HL-60 (cell line): ENCODE measurements around the gene MYCBP2.

Source experiments
- POLR2AphosphoS5 ChIP-seq: IDR thresholded peaks from 2 replicates; pipeline ENCODE4 v1.6.1; 2012; ENCODE audit warnings: low read depth
- SPI1 ChIP-seq: IDR thresholded peaks from 2 replicates; pipeline ENCODE4 v1.6.1; 2012; ENCODE audit warnings: low read depth, mild to moderate bottlenecking, borderline replicate concordance
- TF ChIP-seq, protein P1 (sequence below): IDR thresholded peaks from one replicate; pipeline ENCODE4 v1.5.1; 2011; ENCODE audit warnings: low read length, control low read depth, inconsistent platforms; ENCODE audit not compliant: insufficient read depth

DNA sequence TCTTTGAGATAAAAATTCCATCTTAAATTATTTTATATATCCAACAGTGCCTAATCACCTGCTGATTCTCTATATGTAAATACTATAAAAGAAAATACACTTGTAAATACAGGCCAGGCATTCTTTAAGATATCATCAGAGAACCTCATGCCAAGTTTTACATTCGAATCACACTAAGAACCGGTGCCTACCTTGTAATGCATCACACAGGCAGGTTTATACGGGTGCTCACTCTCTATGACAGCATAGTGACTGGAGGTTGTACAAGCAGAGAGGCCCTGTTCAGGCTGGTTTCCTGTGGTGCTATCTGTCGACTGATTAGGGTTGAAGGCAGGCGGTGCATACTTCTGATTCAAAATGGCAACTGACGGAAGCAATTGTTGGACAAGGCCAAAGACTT is 158.7 kb downstream of the MYCBP2 start:
- TF ChIP-seq, protein P1, sequence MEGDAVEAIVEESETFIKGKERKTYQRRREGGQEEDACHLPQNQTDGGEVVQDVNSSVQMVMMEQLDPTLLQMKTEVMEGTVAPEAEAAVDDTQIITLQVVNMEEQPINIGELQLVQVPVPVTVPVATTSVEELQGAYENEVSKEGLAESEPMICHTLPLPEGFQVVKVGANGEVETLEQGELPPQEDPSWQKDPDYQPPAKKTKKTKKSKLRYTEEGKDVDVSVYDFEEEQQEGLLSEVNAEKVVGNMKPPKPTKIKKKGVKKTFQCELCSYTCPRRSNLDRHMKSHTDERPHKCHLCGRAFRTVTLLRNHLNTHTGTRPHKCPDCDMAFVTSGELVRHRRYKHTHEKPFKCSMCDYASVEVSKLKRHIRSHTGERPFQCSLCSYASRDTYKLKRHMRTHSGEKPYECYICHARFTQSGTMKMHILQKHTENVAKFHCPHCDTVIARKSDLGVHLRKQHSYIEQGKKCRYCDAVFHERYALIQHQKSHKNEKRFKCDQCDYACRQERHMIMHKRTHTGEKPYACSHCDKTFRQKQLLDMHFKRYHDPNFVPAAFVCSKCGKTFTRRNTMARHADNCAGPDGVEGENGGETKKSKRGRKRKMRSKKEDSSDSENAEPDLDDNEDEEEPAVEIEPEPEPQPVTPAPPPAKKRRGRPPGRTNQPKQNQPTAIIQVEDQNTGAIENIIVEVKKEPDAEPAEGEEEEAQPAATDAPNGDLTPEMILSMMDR = no peak
- no peak for TF ChIP-seq SPI1
- TF ChIP-seq POLR2AphosphoS5 = no peak
